Testis (tissue), 2 donors: Measurements from ENCODE around the gene IFITM1.
"Not testable (repeated sequence)": the region's sequence is repeated elsewhere in the genome, so short reads cannot be mapped to it uniquely, and the experiment has no call there.

ENCODE experiments used
- POLR2A ChIP-seq: fragments of 450-650 bp; IDR thresholded peaks from one replicate; pipeline ENCODE4 v1.6.1; 2017; ENCODE audit warnings: antibody characterized with exemption, mild to moderate bottlenecking, moderate library complexity
- TF ChIP-seq, protein P1 (sequence below), 3 experiments: fragments of 450-650 bp in 2 of 3; fragments of 200-600 bp in 1 of 3; sonication (generic) in 1 of 3; IDR thresholded peaks; one replicate each; pipeline ENCODE4 v1.5.1; 2016 to 2019; ENCODE audit warnings: antibody characterized with exemption in 3 of 3, mild to moderate bottlenecking in 2 of 3, moderate library complexity in 1 of 3

DNA sequence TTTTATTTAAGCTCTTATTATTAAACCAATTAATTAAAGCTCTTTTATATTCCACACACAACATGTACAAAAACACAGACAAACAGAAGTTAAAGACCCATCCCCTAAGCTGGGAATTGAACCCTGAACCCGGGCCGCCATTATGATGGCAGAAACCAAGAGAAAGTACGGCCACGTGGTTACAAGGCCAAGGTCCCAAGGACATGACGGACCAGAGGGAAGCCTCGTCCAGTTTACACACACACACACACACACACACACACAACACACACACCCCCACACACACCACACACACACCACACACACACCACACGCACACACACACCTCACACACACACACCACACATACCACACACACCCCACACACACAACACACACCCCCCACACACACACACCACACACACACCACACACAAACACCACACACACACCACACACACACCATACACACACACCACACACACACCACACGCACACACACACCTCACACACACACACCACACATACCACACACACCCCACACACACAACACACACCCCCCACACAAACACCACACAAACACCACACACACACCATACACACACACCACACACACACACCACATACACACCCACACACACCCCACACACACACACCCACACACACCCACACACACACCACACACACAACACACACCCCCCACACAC, 35.6 kb downstream of the IFITM1 start:
- TF ChIP-seq, protein P1, sequence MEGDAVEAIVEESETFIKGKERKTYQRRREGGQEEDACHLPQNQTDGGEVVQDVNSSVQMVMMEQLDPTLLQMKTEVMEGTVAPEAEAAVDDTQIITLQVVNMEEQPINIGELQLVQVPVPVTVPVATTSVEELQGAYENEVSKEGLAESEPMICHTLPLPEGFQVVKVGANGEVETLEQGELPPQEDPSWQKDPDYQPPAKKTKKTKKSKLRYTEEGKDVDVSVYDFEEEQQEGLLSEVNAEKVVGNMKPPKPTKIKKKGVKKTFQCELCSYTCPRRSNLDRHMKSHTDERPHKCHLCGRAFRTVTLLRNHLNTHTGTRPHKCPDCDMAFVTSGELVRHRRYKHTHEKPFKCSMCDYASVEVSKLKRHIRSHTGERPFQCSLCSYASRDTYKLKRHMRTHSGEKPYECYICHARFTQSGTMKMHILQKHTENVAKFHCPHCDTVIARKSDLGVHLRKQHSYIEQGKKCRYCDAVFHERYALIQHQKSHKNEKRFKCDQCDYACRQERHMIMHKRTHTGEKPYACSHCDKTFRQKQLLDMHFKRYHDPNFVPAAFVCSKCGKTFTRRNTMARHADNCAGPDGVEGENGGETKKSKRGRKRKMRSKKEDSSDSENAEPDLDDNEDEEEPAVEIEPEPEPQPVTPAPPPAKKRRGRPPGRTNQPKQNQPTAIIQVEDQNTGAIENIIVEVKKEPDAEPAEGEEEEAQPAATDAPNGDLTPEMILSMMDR (IDR thresholded peaks at IDR 0.05), result not testable (repeated sequence)
- TF ChIP-seq POLR2A, result not testable (repeated sequence)
